A673 (cell line): ENCODE results near the gene FAAP20. TPM values are rescaled to one million over a fixed set of nuclear protein-coding genes. Genes with fewer than 3 reads are reported as not detected.

Experiments used
- Bru-seq: library from RNA; stranded (reverse); fragments of 400-500 nt; gene quantifications from one replicate; lab custom pipeline; 2021; lab: Mats Ljungman, UMichigan
- BruChase-seq, 2 experiments: library from RNA; stranded (reverse); fragments of 400-500 nt; gene quantifications; one replicate each; lab custom pipeline; 2021; lab: Mats Ljungman, UMichigan
- BruUV-seq: library from RNA; stranded (reverse); fragments of 400-500 nt; replicated peaks from 2 replicates; lab custom pipeline; 2021; lab: Mats Ljungman, UMichigan
- CTCF ChIA-PET: fragments of 300-600 bp; sonication (Branson Sonifier 250); formaldehyde crosslinking; loops from one replicate; lab custom pipeline; 2022; ENCODE audit warnings: antibody characterized with exemption; lab: Charles Lee
- POLR2A ChIA-PET: fragments of 300-600 bp; sonication (Branson Sonifier 250); formaldehyde crosslinking; loops from one replicate; lab custom pipeline; 2022; ENCODE audit warnings: antibody characterized with exemption; ENCODE audit not compliant: low non-redundant PET; lab: Charles Lee
- DNase-seq: peaks from one replicate; pipeline ENCODE4 v3.0.0-alpha.2; 2015; ENCODE audit warnings: low spot score
- H3K27ac ChIP-seq: fragments of 200-600 bp; sonication (generic); 2 replicates; pipeline ENCODE4 v1.5.1; 2016; ENCODE audit warnings: mixed run types, low read depth, mild to moderate bottlenecking, mixed read lengths, antibody characterized with exemption, low read length; ENCODE audit not compliant: poor library complexity, severe bottlenecking
- H3K27me3 ChIP-seq: fragments of 200-600 bp; sonication (generic); replicated peaks from 2 replicates; pipeline ENCODE4 v1.6.1; 2017; ENCODE audit warnings: mixed run types, low read depth, mild to moderate bottlenecking, mixed read lengths, antibody characterized with exemption, low read length; ENCODE audit not compliant: insufficient read depth, poor library complexity
- H3K36me3 ChIP-seq: fragments of 200-600 bp; sonication (generic); 2 replicates; pipeline ENCODE4 v1.6.1; 2016; ENCODE audit warnings: mixed run types, mild to moderate bottlenecking, mixed read lengths, antibody characterized with exemption, low read length; ENCODE audit not compliant: insufficient read depth, poor library complexity, severe bottlenecking
- H3K4me1 ChIP-seq: fragments of 200-600 bp; sonication (generic); 2 replicates; pipeline ENCODE4 v1.6.1; 2017; ENCODE audit warnings: mixed run types, mild to moderate bottlenecking, mixed read lengths, antibody characterized with exemption, low read length; ENCODE audit not compliant: insufficient read depth, poor library complexity, severe bottlenecking
- H3K4me3 ChIP-seq: fragments of 200-600 bp; sonication (generic); 2 replicates; pipeline ENCODE4 v1.5.1; 2016; ENCODE audit warnings: low read depth, mixed run types, mild to moderate bottlenecking, mixed read lengths, low read length; ENCODE audit not compliant: poor library complexity, severe bottlenecking
- H3K9me3 ChIP-seq: fragments of 200-600 bp; sonication (generic); 2 replicates; pipeline ENCODE4 v1.6.1; 2016; ENCODE audit warnings: mixed run types, low read depth, mild to moderate bottlenecking, mixed read lengths, antibody characterized with exemption, low read length; ENCODE audit not compliant: poor library complexity, severe bottlenecking
- CTCF ChIP-seq: fragments of 300-800, 200-600 bp; sonication (generic); conservative IDR thresholded peaks from 2 replicates; pipeline ENCODE4 v1.5.1; 2017; ENCODE audit warnings: low read depth, mild to moderate bottlenecking, antibody characterized with exemption, low read length, moderate library complexity, mixed read lengths
- EZH2 ChIP-seq: fragments of 200-600 bp; sonication (generic); IDR thresholded peaks from 2 replicates; pipeline ENCODE4 v1.6.1; 2017; ENCODE audit warnings: borderline replicate concordance, low read depth, mild to moderate bottlenecking, mixed read lengths, antibody characterized with exemption, low read length; ENCODE audit not compliant: poor library complexity, severe bottlenecking
- intact Hi-C: fragments of 100-400 bp; cut with micrococcal nuclease; formaldehyde crosslinking; loops from one replicate; pipeline ENCODE4 v1.10.0; 2022; ENCODE audit not compliant: unreplicated experiment
- long read RNA-seq: library from polyadenylated mRNA; stranded (forward); transcript quantifications from one replicate; pipeline ENCODE4 v2.0.0, GENCODE V29; 2022
- total RNA-seq: library from RNA; stranded (reverse); gene quantifications from 2 replicates; pipeline ENCODE4 v1.2.3, GENCODE V29; 2021

FAAP20 gene, protein sequence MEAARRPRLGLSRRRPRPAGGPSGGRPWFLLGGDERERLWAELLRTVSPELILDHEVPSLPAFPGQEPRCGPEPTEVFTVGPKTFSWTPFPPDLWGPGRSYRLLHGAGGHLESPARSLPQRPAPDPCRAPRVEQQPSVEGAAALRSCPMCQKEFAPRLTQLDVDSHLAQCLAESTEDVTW
- 114 and 119 TPM in 2 replicates for total RNA-seq
- Bru-seq, nascent RNA, result percentile 66 among the genes with signal in this experiment
- percentile 77 among the genes with signal in this experiment for BruChase-seq, experiment 1, labeled RNA remaining after a 2-hour chase
- percentile 84 among the genes with signal in this experiment for BruChase-seq, experiment 2, labeled RNA remaining after a 6-hour chase
- long read RNA-seq, transcript FAAP20-202 (4 exons, 729 nt), result major isoform, 40 of 109 reads
- long read RNA-seq, transcript FAAP20-212 (3 exons, 701 nt), result minor isoform, 5 of 109 reads
- long read RNA-seq, transcript FAAP20-203 (4 exons, 811 nt), result minor isoform, 10 of 109 reads
- long read RNA-seq, partial matches to known transcripts, result 21 of 109 reads
- long read RNA-seq, other reads (novel, unspliced or antisense), result 26 of 109 reads

DNA sequence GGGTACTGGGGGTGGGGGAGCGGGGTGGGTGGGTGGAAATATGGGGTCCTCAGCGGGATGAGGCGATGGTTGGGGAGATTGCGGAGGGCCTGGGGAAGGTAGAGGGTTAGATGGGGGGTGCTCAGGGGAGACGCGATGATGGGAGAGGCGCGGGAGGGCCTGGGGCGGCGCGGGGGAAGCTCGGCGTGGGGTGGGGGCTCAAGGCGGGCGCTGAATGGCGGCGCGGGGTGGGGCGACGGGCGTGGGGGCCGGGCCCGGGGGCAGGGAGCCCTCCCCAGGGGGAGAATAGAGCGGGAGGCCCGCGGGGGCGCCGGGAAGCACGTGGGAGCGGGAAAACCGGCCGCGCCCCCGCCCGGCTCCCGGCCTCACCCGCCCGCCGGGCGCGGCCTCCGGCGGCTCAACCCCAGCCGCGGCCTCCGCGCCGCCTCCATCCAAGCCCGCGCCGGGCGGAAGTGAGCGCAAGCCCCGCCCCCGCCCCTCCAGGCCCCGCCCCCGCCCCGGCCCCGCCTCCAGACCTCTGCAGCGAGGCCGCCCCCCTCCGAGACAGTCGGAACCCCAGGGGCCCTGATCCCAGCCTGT is at the start of gene FAAP20:
Gene FAAP20 (minus strand): TSS at position 454 of the 579 bp plus-strand sequence. CDS start 23 bp downstream, at position 431.
- no TSS peak for BruUV-seq
- intact Hi-C loops, result loop anchor here (10.0 kb wide), 1 partner anchor 120 kb away; no protein-coding TSS in a partner anchor

DNA sequence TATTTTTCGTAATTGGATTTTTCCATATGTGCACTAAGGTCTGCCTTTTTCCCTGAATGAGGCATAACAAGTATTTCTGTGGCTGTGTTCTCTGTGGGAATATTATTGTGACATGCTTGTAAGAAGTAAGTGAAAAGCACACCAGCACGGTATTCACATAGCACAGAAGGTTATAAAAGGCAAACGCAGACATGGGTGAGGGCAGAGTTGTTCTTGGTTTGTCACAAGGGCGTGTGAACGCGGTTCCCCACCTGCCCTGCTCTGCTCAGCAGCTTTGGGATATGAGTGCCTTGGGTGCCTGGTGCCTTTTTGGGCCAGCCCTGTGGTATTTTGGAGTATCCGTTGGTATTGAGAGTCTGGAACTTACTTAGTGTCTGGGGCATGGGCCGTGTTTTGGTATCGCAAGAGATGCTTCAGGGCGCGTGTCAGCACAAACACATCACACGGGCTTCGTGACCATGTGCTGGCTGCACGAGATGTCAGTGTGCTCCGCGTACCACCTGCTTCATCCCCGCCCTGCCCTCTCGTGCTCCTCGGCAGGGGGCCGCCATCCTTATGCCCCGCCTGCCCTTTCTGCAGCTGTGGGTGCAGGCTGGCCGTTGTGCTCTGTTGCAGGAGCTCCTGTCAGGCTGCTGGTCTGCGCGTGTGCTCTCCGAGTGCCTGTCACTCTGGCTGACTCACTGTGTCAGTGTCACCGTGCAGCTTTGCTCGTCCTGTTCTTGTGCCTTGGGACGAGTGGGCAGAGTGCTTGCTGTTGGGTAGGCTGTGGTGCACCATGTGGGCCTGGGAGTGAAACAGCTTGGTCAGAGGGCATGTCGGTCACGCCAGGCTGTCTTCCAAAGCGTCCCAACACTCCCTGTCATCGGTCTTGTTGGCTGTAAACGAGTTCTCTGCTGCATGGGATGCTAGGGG is 48.5 kb upstream of the FAAP20 start:
- Histone ChIP-seq H3K36me3 (peaks cover 7% of the 10 kb centered on the region), H3K27me3 (no peaks in the 10 kb centered on the region), H3K4me3 (no peak overlapping the region), H3K4me1 (peaks cover 24% of the 10 kb centered on the region), H3K9me3 (no peaks in the 10 kb centered on the region), H3K27ac (no peak overlapping the region)
- TF ChIP-seq EZH2 (no peak), CTCF (no peak)
- no peak for DNase-seq
- POLR2A ChIA-PET, result no interaction called here
- intact Hi-C loops, result no loop called here
- BruUV-seq, result no TSS peak
- CTCF ChIA-PET, result no interaction called here

More for the DNA sequence above, at the start of gene FAAP20:
- Histone ChIP-seq H3K36me3 (no peaks in the 10 kb centered on the region), H3K4me3 (peak within 1 kb of the TSS; percentile 65), H3K27me3 (no peaks in the 10 kb centered on the region), H3K9me3 (no peaks in the 10 kb centered on the region), H3K27ac (peak within 1 kb of the TSS; percentile 88), H3K4me1 (peaks cover 44% of the 10 kb centered on the region)
- TF ChIP-seq EZH2 (no peak), CTCF (no peak)
- POLR2A ChIA-PET, result interaction anchor here (0.6 to 0.9 kb wide), 2 partner anchors 10 to 248 kb away, joined by 9 to 13 read pairs; no protein-coding TSS in a partner anchor
- CTCF ChIA-PET, result interaction anchor here (0.5 to 3.1 kb wide), 14 partner anchors 11 to 587 kb away, joined by 3 to 70 read pairs (median 4); partner anchors contain the start of genes MORN1, PANK4 and RER1
- peak; percentile 80 for DNase-seq
